CD4-positive, alpha-beta T cell treated with Interleukin-10 for 1 hour (primary cell): ENCODE data around the gene ZBTB7B.

ENCODE experiments used
- DNase-seq: peaks from one replicate; pipeline ENCODE4 v3.0.0-alpha.2; 2020

ZBTB7B gene

DNA sequence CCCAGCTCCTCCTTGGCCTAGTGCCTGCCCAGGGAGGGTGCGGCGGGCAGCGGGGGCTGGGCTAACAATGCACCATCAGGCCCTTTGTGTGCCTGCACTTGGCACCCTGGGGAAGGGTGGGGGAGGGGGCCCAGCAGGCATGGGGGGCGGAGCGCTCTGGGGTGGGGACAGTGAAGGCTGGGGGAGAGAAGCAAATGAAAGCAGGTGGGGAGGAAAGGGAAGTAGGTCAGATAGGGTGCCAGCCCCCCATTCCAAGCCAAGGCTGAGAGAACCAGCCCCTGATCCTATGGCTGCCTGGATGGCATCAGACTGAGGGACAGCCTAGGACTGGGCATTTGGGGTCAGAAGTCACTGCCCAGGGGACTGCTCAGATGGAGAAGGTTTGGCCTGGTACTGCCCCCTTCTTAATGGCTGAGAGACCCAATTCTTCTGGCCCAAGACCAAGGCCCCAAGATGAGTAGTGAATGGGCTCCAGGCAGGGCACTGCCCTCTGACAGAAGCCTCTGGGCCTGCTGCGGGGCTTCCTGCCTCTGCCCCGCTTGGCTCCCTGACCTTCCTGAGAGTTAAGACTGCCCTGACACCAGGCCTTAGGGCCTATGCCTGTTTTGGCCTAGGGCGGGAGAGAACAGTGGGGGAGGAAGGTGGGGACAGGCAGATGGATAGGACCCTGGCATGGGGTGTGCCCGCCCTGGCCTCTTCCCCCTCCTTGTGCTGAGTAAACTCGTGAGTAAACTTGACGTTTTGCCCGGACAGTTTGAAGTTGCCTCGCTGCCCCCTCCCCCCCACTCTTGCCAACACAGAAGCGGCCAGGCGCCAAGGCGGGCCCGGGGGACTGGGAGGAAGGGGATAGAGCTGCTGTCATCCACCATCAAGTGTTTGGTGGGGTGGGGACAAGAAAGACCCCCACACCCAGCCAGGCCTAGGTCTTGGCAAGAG, 2.7 kb downstream of the ZBTB7B start:
- DNase-seq = peak; percentile 57

DNA sequence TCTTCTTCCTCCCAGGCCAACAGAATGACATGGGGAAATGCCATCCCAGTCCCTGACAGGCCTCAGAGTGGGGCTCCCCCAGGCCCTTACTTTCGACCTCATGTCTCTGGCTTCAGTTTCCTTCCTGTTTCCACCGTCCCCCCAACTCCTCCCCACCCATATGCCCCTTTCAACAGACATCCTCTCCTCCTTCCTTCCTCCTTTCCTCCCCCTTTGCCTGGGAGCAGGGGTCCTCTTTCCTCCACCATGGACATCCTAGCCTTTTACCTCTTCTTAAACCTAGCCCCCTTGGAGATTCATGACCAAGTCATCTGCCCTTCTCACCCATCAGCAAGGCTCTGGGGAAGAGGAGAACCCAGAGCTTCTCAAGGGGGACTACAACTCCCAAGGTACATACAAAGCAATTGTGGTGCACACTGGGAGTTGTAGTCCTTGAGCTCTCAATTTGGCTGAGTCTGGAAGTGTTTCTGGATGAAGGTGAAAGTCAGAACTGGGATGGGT, 4.0 kb downstream of the ZBTB7B start:
- DNase-seq = peak; percentile 67

DNA sequence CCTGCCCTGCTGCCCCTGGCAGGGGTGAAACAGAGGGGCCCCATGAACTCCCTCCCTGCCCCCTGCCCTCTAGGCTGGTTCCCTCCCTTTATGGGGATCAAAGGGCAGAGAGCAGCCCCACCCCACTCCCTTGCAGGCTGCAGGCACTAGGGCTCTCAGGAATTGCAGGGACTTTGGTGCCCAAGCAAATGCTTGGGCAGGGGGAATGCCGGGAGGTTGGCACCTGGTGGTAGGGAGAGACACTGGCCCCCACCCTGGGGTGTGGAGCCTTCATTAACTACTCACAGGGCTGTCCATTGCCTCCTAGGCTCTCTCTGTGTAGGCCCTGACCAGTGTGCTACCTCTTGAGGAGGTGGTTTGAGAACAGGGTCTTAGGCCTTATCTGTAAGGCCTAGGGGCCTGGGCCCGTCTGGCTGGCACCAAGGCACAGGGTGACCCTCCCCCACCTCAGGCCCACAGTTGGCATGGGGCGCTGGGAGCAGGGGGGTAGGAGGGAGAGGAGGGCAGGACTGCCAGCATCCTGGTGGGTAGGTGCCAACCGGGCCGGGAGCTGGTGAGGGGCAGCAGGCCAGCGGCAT, 4.7 kb downstream of the ZBTB7B start:
- no peak for DNase-seq

DNA sequence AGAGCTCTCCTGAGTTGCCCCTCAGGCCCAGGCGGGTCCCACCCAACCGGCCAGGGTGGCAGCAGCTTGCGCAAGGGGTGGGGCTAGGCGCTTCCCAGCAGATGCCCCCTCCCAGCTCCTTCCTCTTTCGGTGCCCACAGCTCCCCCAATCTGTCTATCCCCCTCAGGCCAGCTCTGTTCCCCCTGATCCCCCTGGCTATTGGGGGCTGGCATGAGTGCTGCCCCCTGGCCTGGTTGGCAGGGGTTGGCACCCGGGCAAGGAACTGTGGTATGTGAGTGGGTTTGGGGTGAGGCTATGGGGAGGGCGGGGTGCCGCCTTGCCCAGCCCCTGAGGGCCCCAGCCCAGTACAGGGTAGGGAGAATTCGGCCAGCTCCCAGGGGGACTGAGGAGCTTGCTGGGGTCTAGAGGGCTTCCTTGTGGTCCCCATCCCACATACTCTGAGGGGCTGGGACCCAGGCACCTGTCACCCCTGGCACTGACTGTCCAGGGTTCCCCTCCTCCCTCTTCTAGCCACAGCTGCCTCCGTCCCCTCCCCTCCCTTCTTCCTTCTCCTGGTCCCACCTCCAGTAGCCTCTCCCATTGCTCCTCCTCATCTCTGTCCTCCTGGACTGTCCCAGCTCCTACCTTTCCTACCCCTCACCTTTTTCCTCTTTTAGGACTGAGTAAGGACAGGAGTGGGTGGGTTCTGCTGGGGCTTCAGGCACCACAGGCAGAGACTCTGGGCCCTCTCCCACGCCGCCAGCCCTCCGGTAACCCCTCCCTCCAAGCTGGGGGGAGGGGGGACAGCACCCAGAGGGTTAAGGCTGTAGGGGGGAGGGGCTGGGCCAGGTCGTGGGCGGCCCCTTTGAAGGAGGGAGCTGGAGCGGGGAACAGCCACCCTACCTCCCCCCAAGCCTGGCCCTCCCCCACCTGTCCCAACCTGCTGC, 5.7 kb downstream of the ZBTB7B start:
- peak; percentile 45 for DNase-seq

DNA sequence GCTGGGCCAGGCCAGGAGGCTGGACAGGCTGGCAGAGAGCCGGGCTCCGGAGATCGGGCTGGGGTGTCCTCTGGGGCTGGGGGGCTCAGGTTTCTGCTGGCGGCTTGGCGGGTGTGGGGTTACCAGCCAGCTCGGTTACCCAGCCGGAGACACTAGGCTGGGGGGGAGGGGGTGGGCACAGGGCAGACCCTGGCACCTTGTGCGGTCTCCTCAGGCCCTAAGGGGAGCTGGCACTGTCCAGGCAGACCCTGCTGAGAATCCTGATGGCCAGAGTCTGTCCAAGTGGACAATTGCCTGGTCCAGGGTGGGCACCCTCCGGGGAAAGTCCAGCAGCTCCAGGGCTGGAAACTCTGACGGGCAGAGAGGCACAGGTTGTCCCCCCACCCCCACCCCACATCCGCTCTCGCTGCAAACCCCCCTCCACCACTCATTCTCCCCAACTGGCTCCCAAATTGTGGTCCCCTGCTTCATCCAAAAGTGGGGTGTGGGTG, 6.7 kb downstream of the ZBTB7B start:
- no peak for DNase-seq

DNA sequence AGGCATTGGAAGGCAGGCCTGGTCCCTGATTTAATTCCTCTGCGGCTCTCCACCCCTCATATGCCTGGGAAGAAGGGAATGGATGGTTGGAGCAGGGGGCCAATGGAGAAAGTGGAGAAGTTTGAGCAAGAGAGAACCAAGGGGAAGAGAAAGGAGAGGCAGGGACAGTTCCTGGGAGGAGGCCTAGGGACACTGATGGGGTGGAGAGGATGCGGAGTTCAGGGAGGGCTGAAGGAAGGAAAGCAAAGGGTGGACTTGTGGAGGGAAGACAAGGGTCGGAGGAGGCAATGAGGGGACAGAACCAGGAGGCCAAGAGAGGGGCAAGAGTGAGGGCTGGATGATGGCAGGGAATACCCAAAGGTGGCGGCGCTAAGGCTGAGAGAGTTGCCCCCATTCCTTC, 7.1 kb downstream of the ZBTB7B start:
- DNase-seq = no peak

DNA sequence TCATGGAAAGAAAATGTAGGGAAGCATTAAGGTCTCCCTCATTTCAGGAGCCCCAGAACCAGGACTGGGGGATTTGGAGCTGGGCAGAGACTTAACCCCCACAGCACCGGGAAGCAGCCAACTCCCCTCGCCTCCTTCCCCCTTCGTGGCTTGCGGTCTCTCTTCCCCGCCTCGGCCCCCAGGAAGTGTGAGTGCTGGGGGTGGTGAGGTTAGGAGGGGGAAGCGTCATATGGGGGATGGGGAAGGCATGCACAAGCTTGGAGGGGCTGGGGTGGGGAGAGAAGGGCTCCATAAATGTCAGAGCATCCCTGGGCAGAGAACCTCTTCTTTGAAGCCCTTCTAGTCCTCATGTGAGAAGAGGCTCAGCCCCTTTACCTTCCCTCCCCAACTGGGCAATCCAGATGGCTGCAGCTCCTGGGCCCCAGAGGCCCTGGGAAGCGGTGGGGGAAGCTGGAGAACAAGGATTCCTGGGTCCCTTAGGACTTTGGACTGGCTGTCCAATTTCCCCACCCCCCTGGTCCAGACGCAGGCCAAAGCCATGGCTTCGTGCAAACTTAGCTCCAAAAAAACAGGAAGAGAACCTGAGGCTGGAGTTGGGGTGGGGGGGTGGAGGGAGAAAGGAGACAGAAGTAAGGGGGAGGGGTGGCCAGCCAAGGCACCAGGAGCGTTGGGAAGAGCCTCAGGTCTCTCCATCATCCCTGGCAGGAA, 7.8 kb downstream of the ZBTB7B start:
- DNase-seq = no peak

DNA sequence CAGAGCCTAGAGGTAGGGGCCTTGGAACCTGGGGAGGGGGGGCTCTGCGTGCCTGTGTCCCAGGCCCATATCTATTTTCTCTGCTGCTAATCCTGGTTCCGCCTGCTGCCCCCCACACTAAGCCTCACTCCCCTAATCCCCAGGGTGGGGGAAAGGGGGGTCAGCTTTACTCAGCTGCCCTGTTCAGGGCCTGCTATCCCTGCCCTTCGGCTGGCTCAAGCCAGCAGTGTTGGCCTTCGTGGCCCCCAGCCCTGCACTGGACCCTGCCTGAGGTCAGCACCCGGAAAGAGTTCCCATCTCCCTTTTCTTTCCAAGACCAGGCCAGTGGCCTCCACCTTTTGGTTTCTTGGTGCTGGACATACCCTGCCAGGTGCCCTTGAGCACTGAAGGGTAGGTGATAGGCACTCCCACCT, 8.4 kb downstream of the ZBTB7B start:
- DNase-seq = no peak

DNA sequence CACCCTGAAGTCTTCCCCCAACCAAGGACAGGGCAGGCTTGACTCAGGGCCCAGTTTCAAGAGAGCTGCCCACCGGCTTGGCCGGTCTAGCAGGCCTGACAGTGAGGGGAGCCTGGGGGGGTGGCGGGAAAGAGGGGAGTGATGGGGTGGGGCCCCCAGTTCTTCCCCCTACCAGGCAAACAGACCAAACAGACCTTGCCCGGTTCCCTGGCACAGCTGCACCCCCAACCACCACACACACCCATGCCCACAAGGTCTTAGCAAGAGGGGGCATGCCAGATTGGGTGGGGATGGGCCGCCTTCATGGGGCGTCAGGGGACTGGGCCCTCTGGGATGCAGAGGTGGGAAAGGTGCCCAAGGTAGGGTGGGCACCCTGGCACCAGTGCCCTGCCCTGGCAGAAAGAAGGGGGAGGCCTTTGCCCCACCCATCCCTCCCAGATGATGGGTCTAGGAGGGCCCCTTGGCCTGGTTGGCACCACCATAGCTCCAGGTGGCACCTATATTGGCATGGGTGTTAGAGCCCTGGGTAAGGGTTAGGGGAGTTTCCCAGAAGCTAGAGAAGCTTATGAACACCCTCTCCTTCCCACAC, 8.9 kb downstream of the ZBTB7B start:
- no peak for DNase-seq

DNA sequence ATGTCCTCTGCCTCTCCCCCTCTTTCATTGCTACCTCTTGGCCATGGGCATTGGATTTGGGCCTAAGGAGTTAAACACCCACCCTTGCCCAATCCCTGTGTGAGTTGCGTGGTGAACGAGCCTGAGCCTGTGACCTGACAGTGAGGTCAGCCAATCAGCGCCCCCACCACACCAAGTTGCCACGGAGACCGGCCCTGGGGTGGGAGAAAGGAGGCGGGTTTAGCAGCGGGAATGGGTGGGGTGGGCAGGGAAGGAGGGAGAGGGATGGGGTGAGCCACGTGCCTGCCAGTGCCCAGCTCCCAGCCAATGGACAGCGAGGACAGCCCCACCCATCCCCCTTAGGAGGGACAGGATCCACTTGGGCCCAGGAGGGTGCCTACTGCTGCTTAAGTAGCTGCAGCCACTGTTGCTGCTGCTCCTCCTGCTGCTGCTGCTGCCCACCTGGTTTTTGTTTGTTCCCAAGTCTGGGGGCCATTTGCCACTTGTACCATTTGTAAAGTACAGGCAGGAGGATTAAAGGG, 9.5 kb downstream of the ZBTB7B start:
- peak; percentile 44 for DNase-seq

DNA sequence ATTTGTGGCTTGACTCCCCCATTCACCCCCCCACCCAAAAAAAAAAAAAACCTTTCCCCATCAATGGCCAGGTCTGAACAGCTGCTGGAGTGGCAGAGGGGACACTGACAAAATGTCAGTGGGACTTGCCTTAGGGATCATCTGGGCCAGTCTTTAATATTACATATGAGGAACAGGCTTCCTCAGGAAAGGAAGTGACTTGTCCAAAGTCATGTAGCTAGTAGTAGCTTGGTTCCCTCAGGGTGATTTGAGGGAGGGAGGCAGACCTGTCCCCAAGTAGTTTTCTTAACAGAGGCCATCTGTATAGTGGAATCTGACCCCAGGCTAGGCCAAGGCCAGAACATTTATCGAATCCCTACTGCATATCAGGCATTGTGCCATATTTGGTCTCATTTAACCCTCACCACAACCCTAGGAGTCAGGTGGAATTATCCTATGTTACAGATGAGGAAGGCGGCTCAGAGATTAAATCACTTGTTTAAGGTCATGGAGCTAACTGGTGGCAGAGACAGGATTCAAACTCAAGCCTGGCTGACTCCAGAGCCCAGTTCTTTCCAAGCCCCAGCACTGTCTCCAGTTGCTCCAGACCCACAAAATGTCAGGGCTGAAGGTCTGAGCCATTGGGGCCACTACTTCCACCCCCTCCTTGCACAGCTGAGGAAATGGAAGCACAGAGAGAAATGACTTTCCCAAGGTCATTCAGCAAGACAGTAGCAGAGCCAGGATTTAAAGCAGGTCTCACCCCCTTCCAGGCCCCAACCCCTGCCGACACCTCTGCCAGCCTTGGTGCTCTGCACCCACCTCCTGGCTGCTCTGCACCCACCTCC, 10.4 kb downstream of the ZBTB7B start:
- no peak for DNase-seq

DNA sequence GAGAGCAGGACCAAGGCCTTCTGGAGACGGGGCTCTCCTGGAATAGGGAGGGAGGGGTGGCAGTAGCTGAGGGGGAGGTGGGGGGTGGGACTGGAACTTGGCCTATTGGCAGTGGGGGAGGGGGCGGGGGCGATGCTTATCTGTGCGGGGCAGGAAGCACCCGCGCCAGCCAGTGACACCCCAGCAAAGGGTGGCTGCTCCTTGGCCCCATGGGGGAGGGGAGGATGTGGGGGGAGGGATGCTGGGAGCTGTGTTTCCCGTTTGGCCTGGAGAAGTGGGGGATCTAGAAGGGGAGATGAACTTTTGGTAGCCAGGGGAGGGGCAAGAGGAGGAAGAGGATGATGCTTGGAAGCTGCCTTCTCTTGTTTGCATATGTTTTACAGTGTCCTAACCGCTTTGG, 11.0 kb downstream of the ZBTB7B start:
- DNase-seq = peak; percentile 51

DNA sequence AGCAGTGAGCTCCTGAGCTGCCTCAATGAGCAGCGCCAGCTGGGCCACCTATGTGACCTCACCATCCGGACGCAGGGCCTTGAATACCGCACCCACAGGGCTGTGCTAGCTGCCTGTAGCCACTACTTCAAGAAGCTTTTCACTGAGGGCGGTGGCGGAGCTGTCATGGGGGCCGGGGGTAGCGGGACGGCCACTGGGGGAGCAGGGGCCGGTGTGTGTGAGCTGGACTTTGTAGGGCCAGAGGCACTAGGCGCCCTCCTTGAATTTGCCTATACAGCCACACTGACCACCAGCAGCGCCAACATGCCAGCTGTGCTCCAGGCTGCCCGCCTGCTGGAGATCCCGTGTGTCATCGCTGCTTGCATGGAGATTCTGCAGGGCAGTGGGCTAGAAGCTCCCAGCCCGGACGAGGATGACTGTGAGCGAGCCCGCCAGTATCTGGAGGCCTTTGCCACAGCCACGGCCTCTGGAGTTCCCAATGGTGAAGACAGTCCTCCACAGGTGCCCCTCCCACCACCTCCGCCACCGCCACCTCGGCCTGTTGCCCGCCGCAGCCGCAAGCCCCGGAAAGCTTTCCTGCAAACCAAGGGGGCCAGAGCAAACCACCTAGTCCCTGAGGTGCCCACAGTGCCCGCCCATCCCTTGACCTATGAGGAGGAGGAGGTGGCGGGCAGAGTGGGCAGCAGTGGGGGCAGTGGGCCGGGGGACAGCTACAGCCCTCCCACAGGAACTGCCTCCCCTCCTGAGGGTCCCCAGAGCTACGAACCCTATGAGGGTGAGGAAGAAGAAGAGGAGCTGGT, 12.3 kb downstream of the ZBTB7B start:
- no peak for DNase-seq

DNA sequence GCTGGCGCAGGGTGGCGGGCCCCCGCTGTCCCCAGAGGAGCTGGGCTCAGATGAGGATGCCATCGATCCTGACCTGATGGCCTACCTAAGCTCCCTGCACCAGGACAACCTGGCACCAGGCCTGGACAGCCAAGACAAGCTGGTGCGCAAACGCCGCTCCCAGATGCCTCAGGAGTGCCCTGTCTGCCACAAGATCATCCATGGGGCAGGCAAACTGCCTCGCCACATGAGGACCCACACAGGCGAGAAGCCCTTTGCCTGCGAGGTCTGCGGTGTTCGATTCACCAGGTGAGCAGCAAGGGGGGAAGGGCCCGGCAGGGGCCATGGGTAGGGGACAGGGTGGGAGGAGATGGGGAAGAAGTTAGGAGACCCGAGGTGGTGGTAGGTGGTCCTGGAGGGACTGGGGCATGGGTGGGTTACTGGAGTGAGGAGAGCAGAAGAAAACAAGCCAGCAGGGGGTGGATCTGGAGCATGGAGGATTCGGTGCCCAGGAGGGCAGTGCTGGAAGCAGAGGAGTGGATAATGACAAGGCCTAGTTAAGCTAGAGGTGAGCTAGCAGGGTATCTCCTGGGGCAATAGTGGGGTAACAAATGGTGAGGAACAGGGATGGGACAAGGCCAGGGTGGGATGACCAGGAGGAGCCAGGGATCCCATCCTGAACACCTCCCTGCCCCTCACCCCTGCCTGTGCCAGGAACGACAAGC, 13.1 kb downstream of the ZBTB7B start:
- DNase-seq = no peak

DNA sequence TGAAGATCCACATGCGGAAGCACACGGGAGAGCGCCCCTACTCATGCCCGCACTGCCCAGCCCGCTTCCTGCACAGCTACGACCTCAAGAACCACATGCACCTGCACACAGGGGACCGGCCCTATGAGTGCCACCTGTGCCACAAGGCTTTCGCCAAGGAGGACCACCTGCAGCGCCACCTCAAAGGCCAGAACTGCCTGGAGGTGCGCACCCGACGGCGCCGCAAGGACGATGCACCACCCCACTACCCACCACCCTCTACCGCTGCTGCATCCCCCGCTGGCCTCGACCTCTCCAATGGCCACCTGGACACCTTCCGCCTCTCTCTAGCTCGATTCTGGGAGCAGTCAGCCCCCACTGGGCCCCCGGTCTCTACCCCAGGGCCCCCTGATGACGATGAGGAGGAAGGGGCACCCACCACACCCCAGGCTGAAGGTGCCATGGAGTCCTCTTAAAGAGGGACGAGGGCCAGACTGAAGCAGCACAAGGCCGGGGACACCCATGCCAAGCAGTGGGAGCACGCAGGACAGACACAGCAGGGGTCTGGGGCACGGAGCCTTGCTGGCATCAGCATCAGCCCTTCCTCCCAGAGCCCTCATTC, 13.7 kb downstream of the ZBTB7B start:
- DNase-seq = no peak

DNA sequence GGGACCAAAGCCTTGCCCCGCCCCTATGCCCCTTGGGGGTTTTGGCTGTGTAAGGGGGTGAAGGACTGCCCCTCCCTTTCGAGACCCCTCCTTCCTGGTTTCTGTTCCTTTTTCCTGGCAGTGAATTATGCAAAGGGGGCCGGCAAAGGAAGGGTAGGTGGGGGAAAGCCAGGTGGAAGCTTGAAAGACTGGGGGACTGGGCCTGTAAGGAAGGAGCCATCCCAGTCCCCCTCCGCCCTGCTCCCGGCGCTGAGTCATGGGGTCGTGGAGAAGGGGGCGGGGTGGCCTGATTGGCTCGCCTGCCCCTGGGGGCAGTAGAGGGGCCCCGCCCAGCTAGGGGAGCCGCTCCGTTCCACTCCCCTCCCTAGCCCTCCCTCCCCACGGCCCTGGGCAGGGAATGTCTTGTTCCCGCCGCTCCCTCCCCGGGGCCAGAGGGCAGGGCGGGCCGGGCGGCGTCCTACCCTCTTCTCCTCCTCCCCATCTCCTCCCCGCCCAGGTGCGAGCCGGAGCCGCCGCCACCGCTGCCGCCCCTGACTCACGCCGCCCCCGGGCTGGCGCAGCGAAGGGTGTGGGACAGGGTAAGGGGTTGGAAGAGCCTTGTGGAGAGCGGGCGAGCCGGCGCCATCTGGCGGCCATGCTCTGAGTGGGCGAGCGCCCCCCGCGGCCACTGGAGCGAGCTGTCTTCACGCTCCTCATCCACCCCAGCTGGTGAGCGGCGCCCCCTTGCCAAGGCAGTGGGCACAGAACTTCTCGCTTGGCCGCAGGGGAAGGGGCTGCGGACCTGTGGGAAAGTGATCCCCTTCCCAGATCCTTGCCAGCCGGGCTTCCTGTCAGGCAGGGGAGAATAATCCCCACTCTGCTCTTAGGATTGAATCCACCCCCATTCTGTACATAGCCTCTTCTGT, 14.7 kb downstream of the ZBTB7B start:
- peak; percentile 90 for DNase-seq

DNA sequence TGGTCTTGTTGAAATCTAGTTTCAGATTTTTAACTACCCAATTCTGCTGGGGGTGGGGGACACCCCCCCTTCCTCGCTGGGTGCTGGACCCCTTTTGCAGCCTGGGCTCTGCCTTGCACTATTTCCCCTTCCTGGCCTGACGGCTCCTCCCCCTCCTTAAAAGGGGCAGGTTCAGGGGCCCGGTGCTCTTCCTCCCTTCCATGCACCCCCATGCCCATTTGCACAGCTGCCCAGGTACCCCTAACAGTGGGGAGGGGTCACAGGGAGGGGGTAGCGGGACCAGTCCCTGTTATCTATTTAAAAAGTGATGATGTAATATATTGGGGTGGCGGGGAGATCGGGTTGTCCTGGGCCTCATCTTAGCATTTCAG, 15.3 kb downstream of the ZBTB7B start:
- no peak for DNase-seq
